HPDE6-E6E7 (cell line): ENCODE results near the gene TENM4.

Experiments
- DNase-seq: peaks from one replicate; pipeline ENCODE4 v3.0.0; 2011; ENCODE audit warnings: missing footprints; ENCODE audit errors: extremely low spot score

Gene TENM4

DNA sequence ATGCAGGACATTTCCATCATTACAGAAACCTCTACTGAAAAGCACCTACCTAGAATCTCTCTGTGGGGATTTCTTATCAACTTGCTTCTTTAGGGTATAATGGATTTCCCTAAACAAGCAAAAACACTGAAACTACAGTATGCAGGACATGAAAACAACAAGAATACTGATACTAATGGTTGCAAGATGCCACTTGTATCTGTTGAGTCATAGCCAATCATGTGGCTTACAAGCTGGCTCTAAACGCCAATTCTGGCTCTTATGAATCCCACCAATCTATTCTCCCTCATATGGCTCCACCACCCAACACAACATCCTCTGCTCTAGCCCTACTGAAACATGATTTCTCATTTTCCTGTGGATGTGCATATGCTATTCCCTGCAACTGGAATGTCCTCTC lies 22.6 kb downstream of the TENM4 start:
- no peak for DNase-seq

DNA sequence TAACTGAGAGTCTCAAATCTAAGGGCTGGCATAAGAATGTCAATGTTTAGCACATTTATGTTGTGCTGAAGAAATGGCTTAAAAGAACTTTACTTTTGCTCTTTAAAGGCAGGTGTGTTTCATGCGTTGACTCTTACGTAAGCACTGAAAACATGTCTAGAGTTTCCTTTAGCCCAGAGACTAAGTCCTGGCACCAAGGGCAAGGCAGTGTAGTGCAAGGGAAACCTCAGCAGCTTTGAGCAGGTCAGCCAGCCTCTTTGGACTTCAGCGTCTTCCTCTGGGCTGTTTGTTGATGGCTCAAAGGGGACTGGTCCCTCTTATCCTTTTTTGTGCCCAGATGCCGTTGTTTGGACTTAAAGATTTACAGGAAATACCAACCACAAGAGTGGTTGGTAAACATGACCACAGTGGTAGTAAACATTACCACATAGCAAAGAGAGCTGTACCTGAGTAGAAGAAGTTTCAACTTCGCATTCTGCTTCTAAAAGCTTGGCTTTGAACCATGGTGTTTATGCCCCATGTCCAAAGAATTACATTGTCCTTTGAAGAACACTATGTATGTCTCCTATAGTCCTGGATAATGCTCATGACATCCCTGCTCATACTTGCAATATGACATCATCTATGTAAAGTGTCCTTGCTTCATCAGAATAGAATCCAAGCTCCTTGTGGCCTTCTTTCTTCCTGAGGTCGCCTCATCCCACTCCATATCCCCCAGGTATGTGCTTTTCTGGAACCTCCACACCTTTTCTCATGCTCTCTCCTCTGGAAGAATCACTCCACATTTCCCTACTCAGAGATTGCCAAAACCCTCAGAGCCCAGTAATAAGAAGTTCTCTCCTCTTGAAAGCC lies 23.5 kb downstream of the TENM4 start:
- DNase-seq, result no peak

DNA sequence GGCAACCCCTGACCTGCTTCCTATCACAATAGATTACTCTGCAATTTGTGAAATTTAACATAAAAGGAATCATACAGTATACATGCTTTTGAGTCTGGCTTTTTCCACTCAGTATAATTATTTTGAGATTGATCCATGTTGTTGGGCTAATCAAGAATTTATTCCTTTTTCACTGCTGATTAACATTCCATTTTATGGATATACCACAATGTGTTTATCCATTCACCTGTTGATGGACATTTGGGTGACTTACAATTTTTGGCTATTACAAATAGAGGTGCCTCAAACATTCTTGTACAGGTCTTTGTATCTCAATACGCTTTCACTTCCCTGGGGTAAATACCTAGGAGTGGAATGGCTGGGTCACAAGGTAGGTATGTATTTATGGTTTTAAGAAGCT lies 24.9 kb downstream of the TENM4 start:
- DNase-seq, result no peak

DNA sequence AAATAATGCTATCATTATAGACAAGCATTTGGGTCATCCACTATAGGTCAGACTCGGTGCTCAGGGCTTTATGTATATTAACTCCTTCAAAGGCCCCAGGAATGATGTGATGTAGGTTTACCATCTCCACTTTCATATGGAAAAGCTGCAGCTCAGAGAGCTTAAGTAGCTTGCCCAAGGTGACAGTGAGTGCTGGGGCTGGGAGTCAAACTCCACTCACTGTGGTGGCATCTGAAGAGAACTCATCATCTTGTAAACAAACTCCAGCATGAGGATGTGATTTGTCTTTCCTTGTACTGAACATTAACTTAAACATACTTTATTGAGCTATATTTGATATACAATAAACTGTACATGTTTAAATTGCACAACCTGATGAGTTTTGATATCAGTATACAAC lies 25.4 kb downstream of the TENM4 start:
- no peak for DNase-seq

DNA sequence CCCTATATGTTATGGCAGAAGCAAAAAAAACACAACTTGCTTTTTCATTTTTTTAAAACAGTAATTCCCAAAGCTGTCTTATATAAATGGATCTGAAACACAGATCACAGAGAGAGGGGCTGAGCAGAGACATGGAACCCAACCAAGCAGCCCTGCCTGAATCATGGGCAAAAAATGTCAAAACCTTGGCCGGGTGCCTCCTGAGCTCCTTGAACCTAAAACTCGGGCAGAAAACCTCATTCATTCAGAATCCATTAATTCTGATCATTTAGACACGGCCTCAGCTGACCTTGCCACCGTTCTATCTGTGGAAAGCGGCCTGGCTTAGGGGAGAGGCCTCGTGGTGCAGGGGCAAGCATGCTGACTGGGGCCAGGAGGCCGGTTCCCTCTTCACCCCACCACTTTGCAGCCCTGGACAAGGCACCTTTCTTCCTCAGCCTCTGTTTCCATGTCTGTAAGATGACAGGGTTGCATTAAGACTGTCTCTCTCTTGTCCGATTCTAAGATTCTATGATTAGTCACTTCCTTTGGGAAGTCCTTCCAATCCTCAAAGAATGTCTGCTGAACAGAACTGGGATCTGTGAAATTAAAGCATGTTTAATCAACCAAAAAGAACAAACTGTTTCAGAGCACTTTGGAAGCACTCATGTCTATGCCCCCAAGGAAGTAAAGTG lies 26.0 kb downstream of the TENM4 start:
- no peak for DNase-seq

DNA sequence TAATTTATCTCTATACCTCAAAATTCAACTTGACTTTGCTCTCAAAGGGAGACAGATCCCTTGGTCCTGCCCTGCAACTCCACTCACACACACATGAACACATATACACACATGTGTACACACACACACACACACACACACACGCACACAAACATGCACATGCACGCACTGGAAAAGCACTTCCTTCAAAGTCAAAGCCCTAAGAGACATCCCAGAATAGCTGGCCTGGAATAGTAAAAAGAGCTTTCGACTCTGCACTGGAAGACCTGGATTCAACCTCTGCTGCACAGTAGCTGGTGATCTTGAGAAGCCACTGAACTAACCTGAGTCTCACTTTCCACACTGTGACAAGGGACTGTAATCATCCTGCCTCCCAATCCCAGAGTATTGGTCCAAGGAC lies 26.8 kb downstream of the TENM4 start:
- no peak for DNase-seq

DNA sequence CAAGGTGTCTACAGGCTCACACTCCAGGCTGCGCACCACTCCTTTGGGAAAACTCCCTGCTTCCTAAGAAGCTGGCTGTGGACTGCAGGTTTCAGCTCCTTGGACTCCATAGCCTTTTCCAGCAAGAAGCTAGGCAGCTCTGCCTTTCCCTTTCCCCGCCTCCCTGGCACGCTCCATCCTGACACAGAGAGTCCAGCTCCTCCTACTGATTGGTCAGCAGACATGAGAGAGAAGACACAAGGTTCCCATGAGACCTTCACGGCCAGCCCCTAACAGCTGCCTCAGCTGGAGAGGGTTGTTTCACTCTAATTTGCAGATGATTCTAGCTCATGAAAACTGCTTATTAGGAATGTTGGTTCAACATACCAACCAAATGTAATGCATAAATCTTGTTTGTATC lies 27.6 kb downstream of the TENM4 start:
- DNase-seq, result no peak

DNA sequence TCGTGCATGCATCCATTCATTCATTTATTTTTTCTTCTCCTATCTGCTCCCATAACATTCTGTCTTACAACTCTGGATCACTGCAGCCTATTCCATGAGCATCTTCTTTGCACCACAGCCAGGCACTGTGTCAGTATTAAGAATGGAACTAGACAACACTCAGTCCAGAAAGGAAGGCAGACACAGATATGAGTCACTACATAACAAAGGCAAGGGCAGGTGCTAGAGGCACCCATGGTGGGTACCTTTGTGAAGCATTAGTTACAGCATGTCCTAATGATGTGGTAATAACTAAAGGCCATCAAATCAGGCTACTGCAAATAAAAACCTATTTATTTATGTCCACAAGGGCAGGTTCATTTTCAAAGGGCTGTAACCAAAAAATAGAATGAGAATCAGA lies 28.1 kb downstream of the TENM4 start:
- peak; percentile 73 for DNase-seq

DNA sequence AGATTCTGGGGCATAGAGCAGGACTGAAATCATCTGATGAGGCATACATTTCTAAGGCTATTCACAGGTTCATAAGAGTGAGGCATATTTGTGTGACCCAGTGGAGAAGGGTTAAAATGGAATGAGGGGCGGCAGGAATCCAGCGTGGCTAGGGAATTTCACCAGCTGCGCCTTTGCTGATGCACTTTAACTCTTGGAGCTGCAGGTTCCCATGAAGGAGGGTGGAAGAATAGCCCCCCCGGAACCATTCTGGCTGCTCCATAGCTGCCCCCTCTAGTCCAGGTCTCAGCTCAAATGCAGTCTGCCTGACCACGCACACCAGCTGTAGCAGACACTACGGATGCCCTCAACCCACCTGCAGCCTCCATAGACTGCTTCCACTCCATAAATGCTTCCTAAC lies 31.5 kb downstream of the TENM4 start:
- DNase-seq, result no peak

DNA sequence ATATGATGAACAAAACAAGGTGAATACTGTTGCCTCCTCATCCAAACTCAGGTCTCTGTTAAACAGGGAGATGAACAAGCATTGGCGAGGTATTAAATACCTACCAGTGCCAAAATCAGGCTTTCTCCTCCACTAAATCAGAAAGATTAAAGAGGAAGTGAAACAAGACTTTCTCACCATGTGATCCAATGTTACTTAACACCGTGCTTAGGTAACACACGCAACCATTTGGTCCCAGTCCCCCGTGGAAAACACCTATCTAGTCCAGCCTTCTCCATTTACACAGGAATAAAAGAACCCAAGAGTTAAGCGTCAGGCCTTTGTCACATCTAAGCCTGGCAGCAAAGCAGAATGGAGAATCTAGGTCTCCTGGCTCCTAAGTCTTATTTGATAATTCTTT lies 34.5 kb downstream of the TENM4 start:
- DNase-seq, result no peak

DNA sequence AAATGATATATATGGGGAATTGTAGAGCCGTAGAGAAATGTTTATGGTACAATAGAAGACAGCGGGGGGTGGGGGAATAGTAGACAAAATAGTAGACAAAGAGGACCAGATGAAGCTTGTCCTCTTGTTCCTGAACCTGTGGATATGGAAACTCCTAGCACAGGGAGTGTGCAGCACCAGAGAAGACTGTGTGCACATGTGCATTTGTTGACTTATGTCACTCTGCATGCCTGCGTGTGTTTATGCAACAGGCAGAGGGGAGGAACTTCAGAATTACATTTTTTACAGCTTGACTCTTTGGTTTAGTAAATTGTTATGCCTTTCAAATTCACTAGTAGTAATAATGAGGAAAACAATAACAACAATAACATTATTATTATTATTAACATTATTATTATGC lies 36.0 kb downstream of the TENM4 start:
- DNase-seq, result no peak

DNA sequence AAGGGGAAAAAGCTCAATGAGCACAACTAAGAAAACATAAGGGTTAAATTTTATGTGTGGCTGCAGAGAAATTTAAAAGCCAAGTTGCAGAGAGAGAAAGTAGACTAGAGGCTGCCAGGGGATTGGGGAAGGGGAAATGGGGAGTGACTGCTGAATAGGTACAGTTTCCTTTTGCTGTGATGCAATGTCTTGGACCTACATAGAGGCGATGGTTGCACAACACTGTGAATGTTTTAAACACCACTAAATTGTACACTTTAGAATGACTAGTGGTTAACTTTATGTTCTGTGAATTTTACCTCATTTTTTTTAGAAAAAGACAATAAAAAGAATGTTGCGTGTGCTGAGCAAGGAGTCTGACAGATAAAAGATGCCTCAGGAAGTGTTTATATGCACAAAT lies 36.5 kb downstream of the TENM4 start:
- no peak for DNase-seq

DNA sequence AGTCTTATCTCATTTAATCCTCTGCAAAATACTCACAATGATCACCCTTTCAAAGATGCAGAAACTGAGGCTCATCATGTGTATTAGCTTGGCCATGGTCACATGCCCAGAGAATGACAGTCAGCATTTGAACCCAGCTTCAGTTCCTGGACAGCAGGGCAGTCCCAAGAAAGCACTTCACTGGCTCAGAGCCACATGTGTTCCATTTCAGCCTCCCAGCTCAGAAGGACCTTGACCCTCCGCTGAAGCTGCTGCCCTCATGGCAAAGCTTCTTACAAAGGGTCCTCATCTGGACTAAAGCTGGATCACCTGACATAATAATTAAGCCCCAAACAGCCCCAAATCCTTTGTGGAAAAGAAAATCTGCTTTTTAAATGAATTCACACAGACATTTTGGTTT lies 37.0 kb downstream of the TENM4 start:
- no peak for DNase-seq

DNA sequence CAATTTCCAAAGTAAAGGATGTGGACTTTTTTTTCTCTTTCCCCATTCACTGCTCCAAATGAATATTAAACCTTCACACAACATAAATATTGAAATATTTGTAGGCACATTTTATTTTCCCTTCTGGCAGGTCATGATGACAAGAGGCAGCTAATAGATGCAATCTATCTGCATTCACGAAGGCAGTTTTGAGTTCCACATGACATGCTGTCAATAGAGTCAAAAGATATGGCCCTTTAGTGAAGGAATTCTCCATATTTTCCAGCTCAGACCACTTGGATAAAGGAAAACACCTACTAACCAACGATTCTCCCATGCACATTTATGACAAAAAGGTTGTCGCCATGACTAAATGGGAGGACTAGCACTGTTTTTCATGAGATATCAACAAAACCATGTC lies 37.9 kb downstream of the TENM4 start:
- DNase-seq, result no peak

DNA sequence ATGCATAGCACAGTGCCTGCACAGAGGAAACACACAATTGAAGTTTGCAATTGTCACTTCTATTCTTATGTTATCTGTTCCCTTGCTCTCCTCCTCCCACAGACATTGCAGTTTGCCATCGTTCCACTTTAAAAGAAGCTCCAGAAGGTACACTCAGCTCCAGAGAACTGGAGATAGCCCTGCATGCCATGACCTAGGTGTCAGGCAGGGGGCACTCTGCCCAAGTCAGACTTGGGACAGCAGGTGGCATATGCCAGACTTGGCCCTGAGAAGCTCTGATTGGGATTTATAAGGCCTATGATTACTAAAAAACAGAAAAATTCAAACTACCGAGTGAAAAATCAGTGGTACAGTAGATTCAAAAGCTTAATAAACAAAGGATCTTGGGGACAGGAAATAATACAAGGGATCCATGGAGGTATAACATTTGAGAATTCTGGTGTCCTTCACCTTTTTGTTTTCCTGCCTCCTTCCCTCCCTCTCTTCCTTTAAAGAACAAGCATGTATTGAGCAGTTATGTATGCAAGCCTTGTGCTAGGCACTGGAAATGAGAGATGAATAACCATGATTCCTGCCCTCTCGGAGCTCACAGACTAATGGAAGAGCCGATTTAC lies 40.0 kb downstream of the TENM4 start:
- peak; percentile 45 for DNase-seq

DNA sequence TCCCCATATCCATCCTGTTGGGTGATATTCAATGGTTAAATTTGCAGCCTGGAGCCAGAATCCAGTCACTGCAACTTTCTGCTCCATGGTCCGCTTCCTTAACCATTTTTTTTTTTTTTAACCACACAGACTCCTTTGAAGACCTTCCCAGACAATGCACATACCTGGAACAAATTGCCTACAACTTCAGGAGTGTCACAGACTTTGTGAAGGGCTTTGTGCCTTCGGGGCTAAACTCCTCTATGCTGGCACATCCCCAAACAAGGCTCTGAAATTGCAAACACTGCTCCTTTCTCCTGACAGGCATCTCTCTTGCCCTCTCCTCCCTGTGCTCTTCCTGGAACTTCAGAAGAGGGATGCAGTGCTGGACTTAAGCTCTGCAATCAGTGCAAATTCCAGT lies 40.6 kb downstream of the TENM4 start:
- DNase-seq, result no peak

DNA sequence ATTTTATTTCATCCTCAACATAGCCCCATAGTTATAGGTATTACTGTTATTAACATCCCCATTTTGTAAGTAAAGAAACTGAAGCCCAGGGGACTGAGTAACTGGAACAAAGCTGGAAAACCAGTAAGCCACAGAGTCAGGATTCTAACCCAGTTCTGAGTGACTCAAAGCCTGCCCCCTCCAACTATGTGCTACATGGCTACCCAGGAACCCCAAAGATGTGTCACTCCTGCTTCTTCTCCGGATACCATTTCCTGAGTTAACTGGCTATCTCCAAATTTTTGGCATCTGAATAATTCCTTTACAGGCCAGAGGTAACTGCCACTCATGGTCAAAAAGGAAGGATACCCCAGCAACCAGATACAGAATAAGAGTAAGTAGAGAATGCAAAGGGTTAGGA lies 43.6 kb downstream of the TENM4 start:
- no peak for DNase-seq

DNA sequence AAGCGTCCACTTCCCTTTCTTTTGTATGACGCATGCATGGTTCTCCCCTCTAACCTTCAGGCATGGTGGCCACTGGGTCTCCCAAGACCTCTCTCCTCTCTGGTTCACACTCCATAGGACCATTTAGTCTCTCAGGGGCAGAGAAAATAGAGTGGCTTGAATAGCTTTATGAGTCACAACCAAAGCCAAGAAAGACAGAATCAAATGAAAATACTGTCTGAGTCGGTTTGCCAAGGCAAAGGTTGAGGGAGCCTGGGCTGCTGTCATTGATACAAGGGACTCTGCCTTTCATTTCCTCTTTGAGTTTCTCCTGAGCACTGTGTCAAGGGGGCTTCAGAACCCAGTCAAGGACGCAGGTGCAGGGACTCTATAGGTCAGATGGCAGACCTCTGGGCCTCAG lies 44.2 kb downstream of the TENM4 start:
- DNase-seq, result no peak

DNA sequence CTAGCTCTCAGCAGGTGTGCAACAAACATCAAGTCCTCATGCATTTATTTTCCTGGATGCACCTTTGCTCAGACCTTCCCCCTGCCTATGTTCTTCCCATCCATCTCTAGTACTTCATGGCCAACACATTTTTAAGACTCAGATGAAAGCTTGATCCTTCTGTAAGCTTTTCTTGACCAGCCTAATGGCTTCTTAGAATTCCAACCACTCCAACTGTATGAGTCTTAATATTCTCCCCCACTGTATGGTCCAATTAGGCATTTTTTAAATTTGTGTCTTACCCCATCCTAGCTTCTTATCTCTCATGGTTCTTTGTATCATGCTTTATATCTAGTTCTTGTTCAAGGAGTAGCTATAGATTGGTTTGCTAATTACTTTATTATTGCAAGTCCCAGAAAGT lies 44.8 kb downstream of the TENM4 start:
- DNase-seq, result no peak

DNA sequence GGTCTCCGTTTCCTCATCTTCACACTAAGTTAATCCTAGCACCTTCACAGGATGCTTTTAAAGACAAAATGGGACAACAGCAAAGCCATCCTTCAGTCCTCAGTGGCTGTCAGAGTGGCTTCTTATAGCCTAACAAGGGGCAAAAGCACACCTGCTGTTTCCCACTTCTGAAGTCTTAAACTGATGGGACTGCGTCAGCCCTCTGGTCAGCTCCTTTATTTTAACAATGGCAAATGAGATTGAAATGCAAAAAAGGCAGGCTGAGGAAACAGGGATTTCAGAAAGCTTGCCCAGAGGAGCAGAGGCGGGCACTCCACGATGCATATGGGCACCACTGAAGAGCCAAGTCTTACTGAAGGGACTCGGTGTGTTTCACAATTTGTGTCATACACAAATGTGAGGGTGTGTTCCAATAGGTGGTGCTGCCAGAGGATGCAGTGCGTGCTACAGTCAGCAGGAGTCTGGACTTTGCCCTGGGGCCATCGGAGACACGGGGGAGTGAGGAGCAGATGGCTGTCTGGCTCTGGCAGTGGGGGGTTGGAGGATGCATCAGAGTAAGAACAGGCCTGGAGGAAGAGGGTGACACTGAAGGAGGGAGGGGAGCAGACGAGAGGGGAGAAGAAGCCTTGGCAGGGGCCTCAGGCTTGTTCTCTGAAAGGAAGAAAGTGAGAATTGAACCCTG lies 47.3 kb downstream of the TENM4 start:
- no peak for DNase-seq

DNA sequence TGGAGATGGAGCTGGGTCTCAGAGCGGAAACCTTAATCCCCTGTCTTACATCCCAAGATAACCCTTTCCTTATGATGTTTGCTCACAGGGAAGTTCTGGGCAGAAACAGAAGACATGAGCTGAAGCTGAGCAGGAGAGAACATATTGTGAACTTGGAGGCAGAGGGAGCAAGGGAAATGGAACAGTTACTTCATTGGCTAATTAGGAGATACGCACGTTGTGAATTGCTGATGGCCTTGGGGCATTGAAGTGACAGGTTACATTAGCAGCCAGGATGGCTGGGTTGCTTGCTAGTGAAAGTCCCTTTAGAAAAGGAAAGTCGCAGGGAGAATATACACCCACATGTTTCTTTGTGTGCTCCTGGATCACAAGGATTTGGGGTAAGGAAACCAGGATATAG lies 48.7 kb downstream of the TENM4 start:
- no peak for DNase-seq

DNA sequence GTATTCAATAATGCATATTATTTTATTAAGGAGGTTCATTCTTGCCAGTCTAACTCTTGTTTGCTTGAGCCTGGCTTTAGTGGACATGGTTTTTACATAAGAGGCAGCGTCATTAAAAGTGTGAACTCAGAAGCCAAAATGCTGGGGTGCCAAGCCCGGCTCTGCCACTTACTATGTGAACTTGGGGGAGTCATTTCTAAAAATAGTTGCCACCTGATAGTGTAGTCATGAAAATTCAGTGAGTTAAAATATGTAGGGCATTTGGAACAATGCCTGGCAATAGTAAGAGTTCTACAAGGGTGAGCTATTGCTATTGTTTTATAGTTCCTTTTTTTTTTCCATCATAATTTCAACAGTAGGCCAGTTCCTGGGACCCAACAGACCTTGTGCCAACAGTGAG lies 49.9 kb downstream of the TENM4 start:
- DNase-seq, result no peak

DNA sequence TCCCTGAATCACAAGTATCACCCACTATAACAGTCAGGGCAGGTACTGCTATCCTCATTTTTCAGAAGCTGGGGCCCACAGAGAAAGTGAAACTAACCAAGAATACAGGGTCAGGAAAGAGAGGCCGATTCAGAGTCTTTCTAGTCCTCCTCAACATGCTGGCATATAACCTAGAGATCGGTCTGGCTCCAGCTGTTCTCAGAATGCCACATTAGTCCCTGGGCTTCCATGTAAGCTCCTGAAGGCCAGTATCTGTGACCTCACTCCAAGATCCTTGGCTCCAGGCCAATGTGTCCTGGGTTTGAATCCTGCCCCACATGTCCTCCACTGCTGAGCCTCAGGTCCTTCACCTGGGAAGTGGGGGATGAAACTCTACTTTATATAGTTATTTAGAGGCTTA lies 50.4 kb downstream of the TENM4 start:
- DNase-seq, result no peak
